ENCODE measurements around the gene IRF9.

The IRF9 gene, protein sequence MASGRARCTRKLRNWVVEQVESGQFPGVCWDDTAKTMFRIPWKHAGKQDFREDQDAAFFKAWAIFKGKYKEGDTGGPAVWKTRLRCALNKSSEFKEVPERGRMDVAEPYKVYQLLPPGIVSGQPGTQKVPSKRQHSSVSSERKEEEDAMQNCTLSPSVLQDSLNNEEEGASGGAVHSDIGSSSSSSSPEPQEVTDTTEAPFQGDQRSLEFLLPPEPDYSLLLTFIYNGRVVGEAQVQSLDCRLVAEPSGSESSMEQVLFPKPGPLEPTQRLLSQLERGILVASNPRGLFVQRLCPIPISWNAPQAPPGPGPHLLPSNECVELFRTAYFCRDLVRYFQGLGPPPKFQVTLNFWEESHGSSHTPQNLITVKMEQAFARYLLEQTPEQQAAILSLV

GRCh38 chr14:24160850-24161804 is at the start of gene IRF9:
TSS of gene IRF9 (plus strand) at chr14:24161265. CDS start at chr14:24162145, 880 bp downstream.
- DNase-seq (ENCODE audit: low read depth in 2 of 2), result peak; percentile 98 to 99

DNA sequence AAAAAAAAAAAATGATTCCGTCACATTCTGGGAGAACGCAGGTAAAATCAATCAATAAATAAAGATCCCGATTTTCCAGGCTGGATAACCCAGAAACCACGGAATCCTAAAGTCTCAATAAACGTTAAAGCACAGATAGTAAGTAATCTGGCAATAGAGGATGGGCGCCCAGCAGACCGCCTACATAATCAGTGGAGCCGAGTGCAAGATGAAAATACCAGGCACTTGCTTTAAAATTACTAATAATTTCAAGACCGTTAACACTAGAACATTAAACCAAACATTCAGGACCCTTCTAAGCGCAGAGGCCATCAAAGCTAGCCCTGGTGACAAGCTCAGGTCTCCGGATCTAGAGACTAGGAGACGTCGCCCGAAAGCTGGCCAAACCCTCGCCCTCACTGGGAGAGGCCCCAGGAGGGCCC is 47.7 kb upstream of the IRF9 start:
- DNase-seq (ENCODE audit: low read depth in 2 of 2), result no peak

DNA sequence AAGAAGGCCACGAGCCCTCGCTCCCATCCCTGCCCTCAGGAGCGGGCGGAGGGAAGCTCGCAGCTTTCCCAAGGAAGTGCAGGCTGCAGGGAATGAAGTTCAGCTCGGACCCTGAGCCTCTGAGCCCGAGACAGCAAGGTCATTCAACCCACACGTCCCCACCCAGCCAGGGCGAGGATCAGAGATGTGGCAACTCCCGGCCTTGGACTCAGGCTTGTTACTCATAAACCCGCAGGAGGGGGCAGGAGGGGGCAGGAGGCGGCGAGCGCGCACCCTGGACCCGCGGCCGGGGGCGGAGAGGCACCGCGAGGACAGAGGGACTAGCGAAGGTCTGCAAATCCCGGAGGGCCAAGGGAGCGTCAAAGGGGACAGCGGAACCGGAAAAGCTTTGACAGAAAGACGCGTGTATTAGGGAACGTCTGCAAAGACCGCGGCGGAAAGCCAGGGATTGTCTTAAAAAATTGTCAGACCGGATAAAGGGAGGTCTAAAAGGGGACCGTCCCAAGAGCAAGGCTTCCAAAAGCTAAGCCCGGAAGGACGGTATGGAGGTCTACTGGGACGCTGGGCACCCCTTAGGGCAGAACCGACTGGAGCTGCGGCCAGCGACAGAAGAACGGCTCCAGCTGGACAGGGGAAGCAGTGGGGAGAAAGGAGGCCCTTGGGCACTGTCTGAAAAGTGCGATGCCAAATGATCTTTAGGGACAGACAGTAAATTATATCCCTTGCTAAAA is 47.1 kb upstream of the IRF9 start:
- peak; percentile 60 to 68 for DNase-seq (ENCODE audit: low read depth in 2 of 2)

GRCh38 chr14:24114532-24115421 is 46.3 kb upstream of the IRF9 start, which contains the start of the genes DCAF11 and NRL:
TSS of gene DCAF11 (plus strand) at chr14:24114777. CDS start at chr14:24115595, 818 bp downstream.
TSS of gene NRL (minus strand) at chr14:24114949. CDS start at chr14:24082848, 32,101 bp downstream.
- DNase-seq (ENCODE audit: low read depth in 2 of 2), result peak; percentile 95 to 97

DNA sequence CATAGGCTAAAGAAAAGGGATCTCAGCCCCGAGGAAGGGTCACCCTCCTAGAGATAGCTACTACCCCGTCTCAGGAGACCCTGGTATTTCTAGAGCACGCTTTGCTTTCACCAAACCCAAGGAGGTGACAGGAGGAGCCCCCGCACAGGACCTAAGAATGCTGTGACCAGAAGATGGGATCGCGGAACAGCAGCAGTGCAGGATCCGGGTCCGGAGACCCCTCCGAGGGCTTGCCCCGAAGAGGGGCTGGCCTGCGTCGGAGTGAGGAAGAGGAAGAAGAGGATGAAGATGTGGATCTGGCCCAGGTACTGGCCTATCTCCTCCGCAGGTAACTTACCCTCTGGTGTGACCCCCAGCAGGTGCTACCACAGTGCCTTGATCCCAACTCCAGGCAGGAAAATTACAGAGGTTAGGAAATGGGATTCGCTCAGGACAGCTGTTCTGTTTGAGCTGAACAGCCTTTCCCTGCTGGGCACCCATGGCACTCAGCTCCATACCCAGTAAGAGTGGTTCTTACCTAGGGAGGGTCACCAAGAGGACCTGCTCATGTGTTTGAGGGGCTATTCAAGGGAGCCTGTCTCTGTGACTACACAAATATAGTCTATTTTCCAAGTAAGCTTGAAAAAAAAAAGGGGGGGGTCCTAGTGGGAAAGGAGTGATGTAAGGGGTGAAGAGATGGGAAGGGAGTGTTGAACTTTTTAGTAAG is 45.5 kb upstream of the IRF9 start:
- DNase-seq (ENCODE audit: low read depth in 2 of 2), result no peak

GRCh38 chr14:24116128-24116814 is 44.8 kb upstream of the IRF9 start:
- no peak for DNase-seq (ENCODE audit: low read depth in 2 of 2)

GRCh38 chr14:24117179-24117578 is 43.9 kb upstream of the IRF9 start:
- no peak for DNase-seq (ENCODE audit: low read depth in 2 of 2)

GRCh38 chr14:24119691-24120090 is 41.4 kb upstream of the IRF9 start:
- DNase-seq (ENCODE audit: low read depth in 2 of 2), result no peak

DNA sequence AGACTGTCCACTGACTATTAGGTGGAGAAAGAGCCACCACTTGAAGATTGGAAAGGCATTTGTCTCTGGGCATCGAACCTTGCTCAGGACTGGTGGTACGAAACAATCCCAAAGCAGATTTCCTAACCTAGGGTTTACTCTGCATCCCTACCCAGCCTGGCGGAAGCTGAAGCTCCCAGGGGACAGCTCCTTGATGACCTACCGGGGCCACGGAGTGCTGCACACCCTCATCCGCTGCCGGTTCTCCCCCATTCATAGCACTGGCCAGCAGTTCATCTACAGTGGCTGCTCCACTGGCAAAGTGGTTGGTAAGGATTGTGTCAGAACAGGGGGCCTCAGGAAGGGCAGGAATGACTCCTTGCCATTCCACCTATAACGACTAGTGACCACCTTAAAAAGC is 39.9 kb upstream of the IRF9 start:
- no peak for DNase-seq (ENCODE audit: low read depth in 2 of 2)

DNA sequence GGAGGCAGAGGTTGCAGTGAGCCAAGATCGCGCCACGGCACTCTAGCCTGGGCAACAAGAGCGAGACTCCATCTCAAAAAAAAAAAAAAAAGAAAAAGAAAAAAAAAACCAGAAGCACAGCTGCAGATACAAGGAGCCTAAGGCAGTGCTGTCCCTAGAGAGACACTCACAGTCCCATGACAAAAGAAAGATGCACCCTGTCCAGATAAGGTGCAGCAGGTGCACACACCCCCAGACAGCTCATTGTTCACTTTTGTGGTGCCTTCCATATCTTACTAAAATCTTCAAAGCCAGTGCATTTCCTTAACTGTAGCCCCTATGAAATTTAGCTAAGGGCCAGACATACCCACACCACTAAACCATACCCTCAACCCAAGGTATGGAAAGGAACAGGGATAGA is 38.6 kb upstream of the IRF9 start:
- DNase-seq (ENCODE audit: low read depth in 2 of 2), result no peak

DNA sequence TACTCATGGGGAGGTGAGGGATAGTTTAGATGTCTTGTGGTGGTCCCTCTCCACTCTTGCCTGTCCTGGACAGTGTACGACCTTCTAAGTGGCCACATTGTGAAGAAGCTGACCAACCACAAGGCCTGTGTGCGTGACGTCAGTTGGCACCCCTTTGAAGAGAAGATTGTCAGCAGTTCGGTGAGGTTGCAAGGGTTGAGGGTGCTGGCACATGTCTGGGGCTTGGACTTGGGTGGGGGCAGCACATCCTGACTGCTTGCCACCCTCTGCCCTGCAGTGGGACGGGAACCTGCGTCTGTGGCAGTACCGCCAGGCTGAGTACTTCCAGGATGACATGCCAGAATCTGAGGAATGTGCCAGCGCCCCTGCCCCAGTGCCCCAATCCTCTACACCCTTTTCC is 38.2 kb upstream of the IRF9 start:
- no peak for DNase-seq (ENCODE audit: low read depth in 2 of 2)

DNA sequence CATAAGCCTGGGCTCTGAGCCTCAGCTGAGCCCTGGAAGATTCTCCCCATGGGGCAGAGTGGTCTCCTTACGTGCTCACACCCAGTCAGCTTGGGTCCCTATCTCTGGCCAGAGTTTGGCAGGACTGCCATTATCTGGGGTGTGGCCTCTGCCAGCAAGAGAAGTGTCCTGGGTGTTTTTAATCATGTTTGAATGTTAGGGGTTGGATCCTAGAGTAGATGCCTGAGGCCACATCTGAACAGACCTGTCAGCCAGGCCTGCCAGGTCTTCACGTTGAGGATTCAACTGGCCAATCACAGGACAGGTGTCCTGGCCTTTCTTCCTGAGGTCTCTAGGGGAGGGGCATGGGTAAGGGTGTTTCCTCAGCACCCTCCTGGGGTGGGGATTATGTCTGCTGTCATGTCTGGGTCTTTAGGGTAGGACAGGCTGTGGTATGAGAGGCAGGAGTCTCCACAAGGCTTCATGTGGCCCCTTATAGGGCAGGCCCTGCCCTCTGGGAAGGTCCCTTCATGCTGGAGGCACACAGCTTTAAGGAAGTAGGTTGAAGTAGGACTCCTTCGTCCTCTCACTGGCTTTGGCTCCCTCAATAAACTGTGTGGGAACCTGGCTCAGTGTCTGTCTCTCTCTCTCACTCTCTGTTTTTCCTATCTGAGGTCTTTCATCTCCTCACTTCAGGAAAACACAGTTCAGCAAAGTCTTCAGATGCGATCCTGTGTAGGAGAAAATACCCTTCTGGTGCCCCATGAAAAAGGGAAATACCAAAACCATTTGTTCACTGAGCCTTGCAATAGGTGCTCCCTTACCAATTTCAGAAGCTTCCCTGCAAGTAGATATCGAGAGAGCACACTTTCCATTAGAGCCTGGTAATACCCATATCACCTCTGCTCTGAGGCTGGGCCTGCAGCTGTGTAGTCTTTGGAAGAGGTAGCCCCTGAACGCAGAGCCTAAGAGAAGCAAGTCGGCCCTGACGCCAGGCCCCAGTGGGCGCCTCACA is 37.3 kb upstream of the IRF9 start:
- no peak for DNase-seq (ENCODE audit: low read depth in 2 of 2)

DNA sequence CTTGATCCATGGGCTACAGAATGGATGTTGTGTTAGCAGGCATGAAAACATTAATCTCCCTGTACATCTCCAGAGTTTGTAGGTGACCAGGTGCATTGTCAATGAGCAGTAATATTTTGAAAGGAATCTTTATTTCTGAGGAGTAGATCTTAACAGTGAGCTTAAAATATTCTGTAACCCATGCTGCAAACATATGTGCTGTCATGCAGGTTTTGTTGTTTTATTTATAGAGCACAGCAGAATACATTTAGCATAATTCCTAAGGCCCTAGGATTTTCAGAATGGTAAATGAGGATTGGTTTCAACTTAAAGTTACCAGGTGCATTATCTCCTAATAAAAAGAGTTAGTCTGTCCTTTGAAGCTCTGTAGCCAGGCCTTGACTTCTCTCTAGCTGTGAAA is 34.1 kb upstream of the IRF9 start:
- DNase-seq (ENCODE audit: low read depth in 2 of 2), result no peak

DNA sequence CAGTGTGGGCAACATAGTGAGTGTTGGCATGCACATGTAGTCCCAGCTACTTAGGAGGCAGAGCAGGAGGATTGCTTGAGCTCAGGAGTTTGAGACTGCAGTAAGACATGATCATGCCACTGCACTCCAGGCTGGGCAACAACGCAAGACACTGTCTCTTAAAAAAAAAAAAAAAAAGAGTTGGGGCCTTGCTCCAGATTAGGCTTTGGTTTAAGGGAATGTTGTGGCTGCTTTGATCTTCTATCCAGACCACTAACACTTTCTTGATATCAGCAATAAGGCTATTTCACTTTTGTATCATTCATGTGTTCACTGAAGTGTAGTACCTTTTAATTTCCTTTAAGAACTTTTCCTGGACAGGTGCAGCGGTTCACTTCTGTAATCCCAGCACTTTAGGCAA is 33.4 kb upstream of the IRF9 start:
- DNase-seq (ENCODE audit: low read depth in 2 of 2), result no peak

GRCh38 chr14:24129410-24129998 is 31.6 kb upstream of the IRF9 start:
- DNase-seq (ENCODE audit: low read depth in 2 of 2), result no peak

- DNase-seq (ENCODE audit: low read depth in 2 of 2), result no peak
These were observed 30.7 kb upstream of the IRF9 start, which contains the start of gene FITM1 for GRCh38 chr14:24130380-24130716. TSS of gene FITM1 (plus strand) at chr14:24130659. CDS start at chr14:24131564, 905 bp downstream.

GRCh38 chr14:24130717-24131548 is 30.1 kb upstream of the IRF9 start:
- DNase-seq (ENCODE audit: low read depth in 2 of 2), result no peak
